ENCODE results near the gene TYRO3.
"Not testable (repeated sequence)": the region's sequence is repeated elsewhere in the genome, so short reads cannot be mapped to it uniquely, and the experiment has no call there.

The TYRO3 gene

GRCh38 chr15:41575282-41575681 is 16.3 kb downstream of the TYRO3 start:
- no peak for DNase-seq

- no peak for DNase-seq
Measured at GRCh38 chr15:41577863-41578735, 19.1 kb downstream of the TYRO3 start.

- DNase-seq = no peak
Measured at GRCh38 chr15:41578736-41579383, 19.8 kb downstream of the TYRO3 start.

GRCh38 chr15:41581110-41581509 is 22.1 kb downstream of the TYRO3 start:
- DNase-seq = no peak

GRCh38 chr15:41583795-41584194 is 24.8 kb downstream of the TYRO3 start:
- DNase-seq = no peak

GRCh38 chr15:41584636-41585126 is 25.7 kb downstream of the TYRO3 start:
- DNase-seq = no peak

- DNase-seq = no peak
Measured at GRCh38 chr15:41585127-41586047, 26.4 kb downstream of the TYRO3 start.

- DNase-seq = not testable (repeated sequence)
Measured at GRCh38 chr15:41586531-41587282, 27.7 kb downstream of the TYRO3 start.

- not testable (repeated sequence) for DNase-seq
Measured at GRCh38 chr15:41589018-41589417, 30.0 kb downstream of the TYRO3 start.

GRCh38 chr15:41589571-41589970 is 30.6 kb downstream of the TYRO3 start:
- not testable (repeated sequence) for DNase-seq

GRCh38 chr15:41591217-41591616 is 32.2 kb downstream of the TYRO3 start:
- DNase-seq = not testable (repeated sequence)

- not testable (repeated sequence) for DNase-seq
Measured at GRCh38 chr15:41592718-41593117, 33.7 kb downstream of the TYRO3 start.

GRCh38 chr15:41594801-41595746 is 36.1 kb downstream of the TYRO3 start:
- no peak for DNase-seq

GRCh38 chr15:41596972-41597371 is 38.0 kb downstream of the TYRO3 start:
- DNase-seq = no peak

GRCh38 chr15:41597787-41598186 is 38.8 kb downstream of the TYRO3 start:
- no peak for DNase-seq

- no peak for DNase-seq
Measured at GRCh38 chr15:41599061-41599460, 40.0 kb downstream of the TYRO3 start.

- no peak for DNase-seq
Measured at GRCh38 chr15:41603411-41603935, 44.5 kb downstream of the TYRO3 start.

GRCh38 chr15:41603941-41604911 is 45.2 kb downstream of the TYRO3 start:
- peak; percentile 51 for DNase-seq

- DNase-seq = no peak
Measured at GRCh38 chr15:41605566-41605965, 46.6 kb downstream of the TYRO3 start.
